SU-DHL-6 (cell line): Measurements from ENCODE around the gene CNTN2.

Experiments
- H2AFZ ChIP-seq: fragments of 200-600 bp; sonication (generic); 2 replicates; pipeline ENCODE4 v1.6.1; 2014; ENCODE audit warnings: low read depth, mild to moderate bottlenecking, moderate library complexity, mixed read lengths, antibody characterized with exemption, low read length; ENCODE audit not compliant: severe bottlenecking
- H3F3A ChIP-seq: fragments of 200-600 bp; shearing (Covaris generic); 2 replicates; pipeline ENCODE4 v1.6.0; 2016; ENCODE audit warnings: antibody characterized with exemption, mild to moderate bottlenecking; ENCODE audit not compliant: insufficient read depth
- H3K27ac ChIP-seq: fragments of 200-600 bp; sonication (generic); 2 replicates; pipeline ENCODE4 v1.5.1; 2016; ENCODE audit warnings: low read depth, mild to moderate bottlenecking, low read length, moderate library complexity, mixed read lengths
- H3K27me3 ChIP-seq: fragments of 200-600 bp; sonication (generic), shearing (Covaris generic); 2 replicates; pipeline ENCODE4 v1.6.0; 2014; ENCODE audit warnings: mild to moderate bottlenecking, low read length
- H3K36me3 ChIP-seq: fragments of 200-600 bp; sonication (generic); 2 replicates; pipeline ENCODE4 v1.6.1; 2014; ENCODE audit warnings: mild to moderate bottlenecking, low read length, mixed read lengths
- H3K4me2 ChIP-seq: fragments of 300-600, 200-600 bp; shearing (Covaris generic), sonication (generic); 2 replicates; pipeline ENCODE4 v1.6.0; 2014; ENCODE audit warnings: low read length, low read depth, mild to moderate bottlenecking; ENCODE audit not compliant: poor library complexity, severe bottlenecking
- H3K4me3 ChIP-seq: fragments of 200-600 bp; sonication (generic); 2 replicates; pipeline ENCODE4 v1.5.1; 2014; ENCODE audit warnings: antibody characterized with exemption, low read length, mild to moderate bottlenecking, mixed read lengths; ENCODE audit not compliant: insufficient read depth, poor library complexity, severe bottlenecking
- H3K79me2 ChIP-seq: fragments of 200-600 bp; sonication (generic); 2 replicates; pipeline ENCODE4 v1.6.1; 2014; ENCODE audit warnings: mild to moderate bottlenecking, low read length, moderate library complexity; ENCODE audit not compliant: insufficient read depth
- H3K9ac ChIP-seq: fragments of 200-600 bp; sonication (generic); 2 replicates; pipeline ENCODE4 v1.7.0; 2014; ENCODE audit warnings: mild to moderate bottlenecking, low read length
- H3K9me2 ChIP-seq: fragments of 200-600 bp; sonication (generic); replicated peaks from 2 replicates; pipeline ENCODE4 v1.6.1; 2014; ENCODE audit warnings: low read length; ENCODE audit not compliant: insufficient read depth
- H3K9me3 ChIP-seq: fragments of 200-600 bp; sonication (generic); 2 replicates; pipeline ENCODE4 v1.6.1; 2014; ENCODE audit warnings: low read length, mixed read lengths; ENCODE audit not compliant: insufficient read depth
- H4K20me1 ChIP-seq: fragments of 200-600 bp; sonication (generic); 2 replicates; pipeline ENCODE4 v1.6.1; 2014; ENCODE audit warnings: low read depth, mild to moderate bottlenecking, antibody characterized with exemption, low read length, moderate library complexity, mixed read lengths
- CTCF ChIP-seq: fragments of 200-600 bp; sonication (generic); IDR thresholded peaks from one replicate; pipeline ENCODE4 v1.5.1; 2017; ENCODE audit warnings: antibody characterized with exemption, mild to moderate bottlenecking, low read length, moderate library complexity; ENCODE audit not compliant: insufficient read depth, poor library complexity, severe bottlenecking
- EZH2phosphoT487 ChIP-seq: fragments of 200-600 bp; sonication (generic), shearing (Covaris generic); conservative IDR thresholded peaks from 2 replicates; pipeline ENCODE4 v1.6.1; 2018; ENCODE audit warnings: mild to moderate bottlenecking, antibody characterized with exemption, low read length, moderate library complexity, mixed read lengths

CNTN2 gene

GRCh38 chr1:205108464-205108863 is 65.5 kb downstream of the CNTN2 start:
- H3K9me2 ChIP-seq: no peaks in the 10 kb centered on the region
- H4K20me1 ChIP-seq: no peaks in the 10 kb centered on the region
- no peak for TF ChIP-seq CTCF
- no peaks in the 10 kb centered on the region for H3K9me3 ChIP-seq
- H3K9ac ChIP-seq: no peak overlapping the region
- no peaks in the 10 kb centered on the region for H3K79me2 ChIP-seq
- no peaks in the 10 kb centered on the region for H3F3A ChIP-seq
- no peaks in the 10 kb centered on the region for H3K27me3 ChIP-seq
- no peak overlapping the region for H3K27ac ChIP-seq
- H3K36me3 ChIP-seq: peaks cover 3% of the 10 kb centered on the region; the same call in 1 of the 2 replicates
- no peak overlapping the region for H3K4me2 ChIP-seq
- H3K4me3 ChIP-seq: no peak overlapping the region
- H2AFZ ChIP-seq: no peak overlapping the region

- Histone ChIP-seq H3K4me3 (no peak overlapping the region), H3K4me2 (no peak overlapping the region), H3K27ac (no peak overlapping the region), H3K79me2 (no peaks in the 10 kb centered on the region), H3K9me3 (no peaks in the 10 kb centered on the region), H3K9me2 (no peaks in the 10 kb centered on the region), H3K9ac (no peak overlapping the region), H3K27me3 (no peaks in the 10 kb centered on the region), H3K36me3 (peaks cover 8% of the 10 kb centered on the region; the same call in 1 of the 2 replicates), H4K20me1 (no peaks in the 10 kb centered on the region), H2AFZ (no peak overlapping the region), H3F3A (no peaks in the 10 kb centered on the region)
- no peak for TF ChIP-seq CTCF
- TF ChIP-seq EZH2phosphoT487: no peak
Observed at GRCh38 chr1:205109269-205109668, 66.3 kb downstream of the CNTN2 start.

GRCh38 chr1:205109711-205110110 is 66.7 kb downstream of the CNTN2 start:
- Histone ChIP-seq H3K4me2 (no peak overlapping the region), H3K9ac (no peak overlapping the region), H2AFZ (no peak overlapping the region), H3K4me3 (no peak overlapping the region), H3K9me2 (no peaks in the 10 kb centered on the region), H4K20me1 (no peaks in the 10 kb centered on the region), H3K9me3 (no peaks in the 10 kb centered on the region), H3K27me3 (no peaks in the 10 kb centered on the region), H3K36me3 (peaks cover 12% of the 10 kb centered on the region; the same call in 1 of the 2 replicates), H3F3A (no peaks in the 10 kb centered on the region), H3K27ac (no peak overlapping the region), H3K79me2 (no peaks in the 10 kb centered on the region)
- TF ChIP-seq CTCF: no peak
- no peak for TF ChIP-seq EZH2phosphoT487
